Caki2 (cell line): Measurements from ENCODE around the gene DEPDC5. TPM values are rescaled to one million over a fixed set of nuclear protein-coding genes. Genes with fewer than 3 reads are reported as not detected.
"Not testable (repeated sequence)": the region's sequence is repeated elsewhere in the genome, so short reads cannot be mapped to it uniquely, and the experiment has no call there.

Experiments
- DNase-seq: peaks from one replicate; pipeline ENCODE4 v3.0.0-alpha.2; 2015; ENCODE audit warnings: low read depth
- in situ Hi-C: cut with HindIII; loops from 2 replicates; pipeline ENCODE4 v1.10.0; 2016; ENCODE audit warnings: low sequenced_read_pairs, low pct_unique_long_range_greater_than_20kb, mixed read lengths
- total RNA-seq: library from RNA; depleted of rRNA; stranded (reverse); fragments of >200 nt; shearing (Covaris generic); gene quantifications from 2 replicates; pipeline ENCODE4 v1.2.3, GENCODE V29; 2014; ENCODE audit warnings: low replicate concordance; rRNA removed

Gene DEPDC5
- 7.3 and 11.0 TPM in 2 replicates for total RNA-seq

DNA sequence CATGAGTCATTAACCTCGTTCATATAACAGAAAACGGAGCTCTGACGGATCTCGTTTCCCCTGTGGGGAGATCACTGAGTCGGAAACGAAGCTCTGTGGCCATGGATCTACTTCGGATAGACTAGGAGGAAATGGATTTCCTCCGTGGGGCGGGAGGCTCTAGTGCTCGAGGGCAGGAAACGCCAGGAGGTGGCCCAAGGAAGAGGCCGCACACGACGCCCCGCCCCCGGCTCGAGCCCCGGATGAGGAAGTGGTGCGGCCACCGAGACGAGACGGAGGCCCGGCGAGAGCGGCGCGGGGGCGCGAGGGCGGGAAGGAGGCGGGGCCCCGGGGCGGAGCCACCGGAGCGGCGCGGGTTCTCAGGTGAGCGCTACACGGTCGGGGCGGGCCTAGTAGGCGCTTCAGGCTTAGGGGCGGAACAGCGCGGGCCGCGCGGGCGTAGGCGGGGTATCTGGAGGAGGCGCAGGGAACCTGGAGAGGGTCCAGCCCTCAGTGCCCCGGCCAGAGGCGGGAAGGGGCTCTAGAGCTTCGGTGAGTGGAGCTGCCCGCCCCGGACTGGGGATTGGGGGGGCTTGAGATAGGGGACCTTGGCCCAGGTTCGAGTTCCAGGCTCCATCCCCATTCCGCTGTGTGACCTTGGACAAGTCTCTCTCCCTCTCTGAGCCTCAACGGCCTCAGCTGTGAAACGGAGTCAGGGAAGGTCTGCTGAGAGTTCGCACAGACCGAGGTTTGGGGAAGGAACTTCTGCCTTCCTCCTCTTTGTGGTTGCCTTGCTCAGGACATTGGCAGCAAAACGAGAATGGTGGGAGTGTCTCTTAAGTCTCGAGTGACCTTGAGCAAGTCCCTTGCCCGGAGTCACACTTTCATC is at the start of gene DEPDC5:
DEPDC5 (plus strand) TSS at position 386 of the 868 bp plus-strand sequence. CDS start 903 bp downstream, outside the sequence.
- in situ Hi-C loops: no loop called here
- DNase-seq: peak; percentile 99

DNA sequence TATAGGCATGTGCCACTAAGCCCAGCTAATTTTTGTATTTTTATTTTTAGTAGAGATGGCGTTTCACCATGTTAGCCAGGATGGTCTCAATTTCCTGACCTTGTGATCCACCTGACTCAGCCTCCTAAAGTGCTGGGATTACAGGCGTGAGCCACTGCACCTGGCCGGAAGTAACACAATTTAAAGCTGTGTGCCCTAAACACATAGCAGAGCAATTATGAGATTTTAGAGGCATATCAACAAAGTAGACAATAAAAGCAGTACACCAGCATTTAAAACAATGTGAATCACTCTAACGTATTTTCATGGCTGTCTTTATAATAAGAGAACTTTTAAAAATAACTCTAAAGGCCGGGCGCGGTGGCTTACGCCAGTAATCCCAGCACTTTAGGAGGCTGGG is 46.3 kb upstream of the DEPDC5 start:
- in situ Hi-C loops: loop anchor here (25.0 kb wide), 1 partner anchor 255 kb away; no protein-coding TSS in a partner anchor
- no peak for DNase-seq

DNA sequence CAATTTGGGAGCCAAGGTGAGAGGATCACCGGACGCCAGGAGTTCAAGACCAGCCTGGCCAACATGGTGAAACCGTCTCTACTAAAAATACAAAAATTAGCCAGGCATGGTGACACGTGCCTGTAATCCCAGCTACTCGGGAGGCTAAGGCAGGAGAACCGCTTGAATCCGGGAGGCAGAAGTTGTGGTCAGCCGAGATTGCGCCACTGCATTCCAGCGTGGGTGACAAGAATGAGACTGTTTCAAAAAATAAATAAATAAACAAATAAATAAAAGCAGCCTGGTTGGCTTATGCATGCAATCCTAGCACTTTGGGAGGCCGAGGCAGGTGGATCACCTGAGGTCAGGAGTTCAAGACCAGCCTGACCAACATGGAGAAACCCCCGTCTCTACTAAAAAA is 42.6 kb upstream of the DEPDC5 start:
- DNase-seq: not testable (repeated sequence)
- in situ Hi-C loops: loop anchor here (25.0 kb wide), 1 partner anchor 251 kb away; no protein-coding TSS in a partner anchor

DNA sequence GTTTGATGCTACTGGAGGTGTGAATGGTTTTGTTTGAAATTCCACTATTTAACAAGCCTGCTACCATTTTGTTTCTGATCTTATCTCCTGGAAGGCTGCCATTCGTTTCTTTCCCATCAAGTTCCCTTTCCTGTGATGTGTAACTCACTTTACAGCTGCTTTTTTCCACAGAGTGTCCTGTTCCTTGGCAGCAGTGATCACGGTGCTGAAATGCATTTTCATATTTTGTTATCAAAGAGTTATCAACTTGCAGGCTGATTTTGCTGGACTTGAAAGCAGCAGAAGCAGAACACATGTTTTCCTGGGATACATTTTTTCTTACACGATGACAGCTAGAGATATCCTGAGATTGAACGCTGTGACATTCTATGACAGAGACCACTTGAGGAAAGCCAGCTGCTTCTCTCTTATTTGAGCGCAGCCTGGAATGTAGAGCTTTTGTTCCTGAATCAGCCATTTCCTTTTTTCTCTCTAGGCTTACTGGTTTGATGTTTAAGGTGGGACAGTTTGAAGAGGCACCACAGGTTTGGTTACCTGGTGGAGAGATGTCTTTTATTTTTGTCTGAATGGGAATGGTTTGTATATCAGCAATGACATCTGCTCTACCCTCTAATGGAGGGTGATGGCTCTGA is 38.6 kb upstream of the DEPDC5 start:
- DNase-seq: no peak
- in situ Hi-C loops: loop anchor here (25.0 kb wide), 1 partner anchor 247 kb away; no protein-coding TSS in a partner anchor

DNA sequence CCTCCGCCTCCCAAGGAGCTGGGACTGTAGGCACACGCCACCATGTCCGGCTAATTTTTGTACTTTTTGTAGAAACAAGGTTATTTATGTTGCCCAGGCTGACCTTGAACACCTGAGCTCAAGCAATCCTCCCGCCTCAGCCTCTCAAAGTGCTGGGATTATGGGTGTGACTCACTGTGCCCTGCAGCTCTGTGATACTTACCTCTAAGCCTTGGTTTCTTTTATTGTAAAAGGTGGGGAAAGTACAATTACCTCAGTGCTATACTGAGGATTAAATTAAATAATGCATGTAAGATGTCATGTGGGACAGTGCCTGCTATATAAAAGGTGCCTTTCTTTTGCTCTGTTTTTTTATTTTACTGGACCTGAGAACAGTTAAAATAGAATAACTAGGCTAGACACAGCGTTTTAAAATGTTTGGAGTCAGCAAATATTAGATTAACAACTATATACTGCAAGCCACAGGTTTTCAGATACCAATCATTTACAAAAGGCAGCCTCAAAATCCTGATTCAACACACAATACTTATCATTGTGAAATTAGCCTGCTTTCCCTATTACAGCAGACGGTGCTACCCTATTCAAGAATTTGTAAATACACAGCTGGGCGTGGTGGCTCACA is 33.9 kb upstream of the DEPDC5 start:
- in situ Hi-C loops: loop anchor here (25.0 kb wide), 1 partner anchor 242 kb away; no protein-coding TSS in a partner anchor
- DNase-seq: no peak

- in situ Hi-C loops: loop anchor here (25.0 kb wide), 1 partner anchor 239 kb away; no protein-coding TSS in a partner anchor
- no peak for DNase-seq
These were observed 30.1 kb upstream of the DEPDC5 start for GRCh38 chr22:31723723-31724122.

GRCh38 chr22:31726692-31727091 is 27.1 kb upstream of the DEPDC5 start:
- DNase-seq: no peak
- in situ Hi-C loops: no loop called here

GRCh38 chr22:31728857-31729256 is 25.0 kb upstream of the DEPDC5 start:
- DNase-seq: no peak
- in situ Hi-C loops: no loop called here

DNA sequence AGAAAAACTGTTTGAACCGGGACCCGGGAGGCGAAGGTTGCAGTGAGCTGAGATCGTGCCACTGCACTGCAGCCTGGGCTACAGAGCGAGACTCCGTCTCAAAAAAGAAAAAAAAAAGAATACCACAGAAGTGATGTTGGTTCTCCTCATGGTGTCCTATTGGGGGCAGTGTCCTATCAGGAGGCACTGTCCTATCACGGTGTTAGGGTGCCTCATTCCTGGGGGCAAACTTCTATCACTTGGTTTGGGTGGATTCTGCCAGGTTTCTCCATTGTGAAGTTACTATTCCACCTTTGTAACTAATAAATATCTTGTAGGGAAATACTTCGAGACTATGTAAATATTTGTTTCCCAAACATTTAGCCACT is 23.5 kb upstream of the DEPDC5 start:
- no peak for DNase-seq
- in situ Hi-C loops: no loop called here

DNA sequence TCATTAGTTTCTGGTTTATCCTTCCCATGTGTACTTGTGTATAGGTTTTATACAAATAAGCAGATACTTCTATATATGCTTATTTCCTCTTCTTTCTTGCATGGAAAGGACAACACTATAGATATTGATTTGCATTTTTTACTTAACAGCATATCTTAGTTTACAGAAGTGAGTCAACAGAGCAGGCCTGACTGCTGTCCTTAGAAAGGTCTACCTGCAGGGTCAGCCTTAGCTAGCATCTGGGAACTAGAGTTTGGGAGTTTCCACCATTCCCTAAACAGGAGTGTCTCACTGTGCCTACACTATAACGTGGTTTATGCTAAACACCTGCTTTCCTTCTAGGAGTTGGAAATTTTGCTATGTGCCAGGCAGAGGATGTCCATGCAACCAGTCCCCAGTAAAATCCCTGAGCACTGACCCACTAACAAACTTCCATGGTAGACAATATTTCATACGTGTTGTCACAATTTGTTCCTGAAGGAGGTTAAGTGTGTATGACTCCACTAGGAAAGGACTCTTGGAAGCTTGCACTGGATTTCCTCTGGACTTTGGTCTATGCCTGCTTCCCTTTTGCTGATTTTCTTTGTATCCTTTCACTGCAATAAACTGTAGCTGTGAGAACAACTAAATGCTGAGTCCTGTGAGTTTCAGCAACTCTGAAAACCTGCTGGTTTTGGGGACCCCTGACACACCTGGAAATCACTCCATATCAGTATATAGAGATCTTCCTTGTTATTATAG is 21.6 kb upstream of the DEPDC5 start:
- in situ Hi-C loops: no loop called here
- DNase-seq: no peak

GRCh38 chr22:31733580-31734079 is 20.2 kb upstream of the DEPDC5 start:
- in situ Hi-C loops: no loop called here
- no peak for DNase-seq

DNA sequence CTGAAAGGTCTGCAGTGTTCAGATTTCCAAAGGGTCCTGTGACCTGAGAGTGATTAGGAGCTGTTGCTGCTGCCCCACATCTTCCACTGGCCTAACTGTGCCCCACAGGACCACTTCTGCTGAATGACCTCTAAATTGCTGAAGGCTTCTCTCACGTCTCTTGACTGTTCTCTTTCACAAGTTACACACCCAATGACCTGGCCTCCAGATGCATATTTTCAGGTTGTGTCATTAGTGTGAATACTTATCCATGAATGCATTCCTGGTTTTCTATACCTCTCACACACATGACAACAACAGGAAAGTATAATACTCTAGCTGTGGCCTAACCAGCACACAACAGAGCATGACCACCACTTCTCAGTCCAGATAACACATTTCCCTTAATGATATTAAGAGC is 19.3 kb upstream of the DEPDC5 start:
- in situ Hi-C loops: no loop called here

GRCh38 chr22:31736458-31736857 is 17.4 kb upstream of the DEPDC5 start:
- DNase-seq: no peak
- in situ Hi-C loops: no loop called here

More for the DNA sequence above, 19.3 kb upstream of the DEPDC5 start:
- DNase-seq: no peak

DNA sequence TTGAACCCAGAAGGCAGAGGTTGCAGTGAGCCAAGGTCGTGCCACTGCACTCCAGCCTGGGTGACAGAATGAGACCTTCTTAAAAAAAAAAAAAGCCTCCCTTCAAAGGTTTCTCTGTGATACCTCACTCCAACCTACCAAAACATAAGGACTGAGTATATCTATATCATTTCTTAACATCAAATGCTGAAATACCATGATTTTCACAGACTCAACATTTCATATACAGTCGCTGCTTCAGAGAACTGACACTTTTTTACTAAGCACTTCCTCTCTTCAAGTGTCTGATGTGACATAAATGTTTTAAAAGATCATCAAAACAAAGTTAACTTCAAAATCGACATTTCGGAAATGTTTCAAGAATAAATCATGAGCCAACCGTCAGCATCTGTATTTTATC is 15.9 kb upstream of the DEPDC5 start:
- in situ Hi-C loops: no loop called here
- DNase-seq: no peak

GRCh38 chr22:31738566-31738965 is 15.3 kb upstream of the DEPDC5 start:
- in situ Hi-C loops: no loop called here

GRCh38 chr22:31739795-31740201 is 14.0 kb upstream of the DEPDC5 start:
- no peak for DNase-seq
- in situ Hi-C loops: no loop called here

More at GRCh38 chr22:31738566-31738965, 15.3 kb upstream of the DEPDC5 start:
- DNase-seq: no peak

DNA sequence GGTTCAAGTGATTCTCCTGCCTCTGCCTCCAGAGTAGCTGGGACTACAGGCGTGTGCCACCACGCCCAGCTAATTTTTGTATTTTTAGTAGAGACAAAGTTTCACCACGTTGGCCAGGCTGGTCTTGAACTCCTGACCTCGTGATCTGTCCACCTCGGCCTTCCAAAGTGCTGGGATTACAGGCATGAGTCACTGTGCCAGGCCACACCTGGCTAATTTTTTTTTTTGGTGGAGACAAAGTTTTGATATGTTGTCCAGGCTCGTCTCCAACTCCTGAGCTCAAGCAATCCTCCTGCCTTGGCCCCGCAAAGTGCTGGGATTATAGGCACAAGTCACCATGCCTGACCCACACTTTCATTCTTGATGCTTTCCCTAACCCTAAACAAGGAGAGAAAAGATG is 13.5 kb upstream of the DEPDC5 start:
- DNase-seq, in situ Hi-C loops: not testable (repeated sequence)

DNA sequence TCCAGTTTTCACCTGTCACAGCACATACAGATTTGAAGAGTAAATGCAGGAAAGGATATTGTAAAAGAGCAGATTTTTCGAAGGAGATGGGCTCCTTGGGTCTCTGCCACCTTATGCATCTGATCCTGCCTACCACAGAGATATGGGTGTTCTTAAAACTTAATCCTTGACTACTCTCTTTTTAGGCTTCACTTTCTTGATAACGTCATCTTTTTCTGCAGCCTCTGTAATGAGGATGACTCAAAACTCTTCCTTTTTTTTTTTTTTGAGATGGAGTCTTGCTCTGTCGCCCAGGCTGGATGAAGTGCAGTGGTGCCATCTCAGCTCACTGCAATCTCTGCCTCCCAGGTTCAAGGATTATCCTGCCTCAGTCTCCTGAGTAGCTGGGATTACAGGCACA is 11.7 kb upstream of the DEPDC5 start:
- peak; percentile 16 for DNase-seq
- in situ Hi-C loops: no loop called here
